A673 (cell line): ENCODE results near the gene IFT57.

ENCODE experiments used
- CTCF ChIP-seq: fragments of 300-800, 200-600 bp; sonication (generic); conservative IDR thresholded peaks from 2 replicates; pipeline ENCODE4 v1.5.1; 2017; ENCODE audit warnings: low read depth, mild to moderate bottlenecking, antibody characterized with exemption, low read length, moderate library complexity, mixed read lengths
- EZH2 ChIP-seq: fragments of 200-600 bp; sonication (generic); IDR thresholded peaks from 2 replicates; pipeline ENCODE4 v1.6.1; 2017; ENCODE audit warnings: borderline replicate concordance, low read depth, mild to moderate bottlenecking, mixed read lengths, antibody characterized with exemption, low read length; ENCODE audit not compliant: poor library complexity, severe bottlenecking

DNA sequence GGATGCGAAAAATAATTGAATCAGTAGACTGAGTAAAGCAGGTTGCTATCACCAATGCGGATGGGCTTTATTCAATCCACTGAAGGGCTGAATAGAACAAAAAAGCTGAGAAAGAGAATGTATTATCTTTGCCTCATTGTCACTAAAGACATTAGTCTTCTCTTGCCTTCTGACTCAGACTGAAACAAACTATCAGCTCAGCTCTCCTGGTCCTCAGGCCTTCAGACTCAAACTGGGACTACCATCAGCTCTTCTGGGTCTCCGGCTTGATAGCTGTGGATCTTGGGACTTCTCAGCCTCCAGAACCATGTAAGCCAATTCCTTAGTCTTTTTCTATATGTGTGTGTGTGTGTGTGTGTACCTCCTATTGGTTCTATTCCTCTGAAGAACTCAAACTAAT is 12.6 kb downstream of the IFT57 start:
- TF ChIP-seq EZH2 (no peak), CTCF (no peak)
